GM19351 (cell line): Measurements from ENCODE around the gene FAM13A.

Experiments
- ATAC-seq: cut with Tn5 transposase; IDR thresholded peaks from one replicate; pipeline ENCODE4 v1.9.1; 2021; ENCODE audit warnings: mild to moderate bottlenecking, moderate library complexity; ENCODE audit not compliant: unreplicated experiment

The FAM13A gene

GRCh38 chr4:88693792-88694191 lies 363.2 kb downstream of the FAM13A start:
- no peak for ATAC-seq

- no peak for ATAC-seq
Measured at GRCh38 chr4:88690355-88690754, 366.6 kb downstream of the FAM13A start.

- ATAC-seq: no peak
Measured at GRCh38 chr4:88681209-88681608, 375.8 kb downstream of the FAM13A start.
